Bronchial epithelial cell (primary cell): ENCODE data around the gene CSNK1A1. TPM values are rescaled to one million over a fixed set of nuclear protein-coding genes. Genes with fewer than 3 reads are reported as not detected.
A peak's percentile ranks its signal among the peaks of the same experiment; 100 is the strongest.

Source experiments
- DNase-seq: peaks from one replicate; pipeline ENCODE4 v3.0.0-alpha.2; 2010; ENCODE audit warnings: low read depth
- FAIRE-seq: peaks from 2 replicates; lab custom pipeline; 2011; peaks lifted over from hg19 to GRCh38; lab: Jason Lieb, UNC
- H3K27me3 ChIP-seq: 2 replicates; pipeline ENCODE4 v1.5.1; 2011; ENCODE audit warnings: low read length; ENCODE audit not compliant: control insufficient read depth, insufficient read depth
- H3K36me3 ChIP-seq: 2 replicates; pipeline ENCODE4 v1.5.1; 2011; ENCODE audit warnings: low read length; ENCODE audit not compliant: control insufficient read depth, insufficient read depth
- H3K4me3 ChIP-seq: 2 replicates; pipeline ENCODE4 v1.5.1; 2011; ENCODE audit warnings: mild to moderate bottlenecking, low read depth, low read length, control low read depth
- CTCF ChIP-seq: IDR thresholded peaks from 2 replicates; pipeline ENCODE4 v1.5.1; 2011; ENCODE audit warnings: mild to moderate bottlenecking, moderate library complexity, low read length, control low read depth, inconsistent platforms; ENCODE audit not compliant: insufficient read depth, severe bottlenecking
- total RNA-seq: library from RNA; depleted of rRNA; stranded (reverse); fragments of >200 nt; gene quantifications from 2 replicates; pipeline ENCODE4 v1.2.1, GENCODE V29; 2014

Gene CSNK1A1
- total RNA-seq, 1 donor from 2014 or later: 518 TPM

GRCh38 chr5:149497357-149497756 is 53.9 kb downstream of the CSNK1A1 start:
- TF ChIP-seq CTCF: no peak
- no peaks in the 10 kb centered on the region for H3K27me3 ChIP-seq
- FAIRE-seq: no peak
- DNase-seq: no peak
- no peak overlapping the region for H3K4me3 ChIP-seq
- peaks cover 10% of the 10 kb centered on the region for H3K36me3 ChIP-seq

GRCh38 chr5:149496917-149497316 is 54.3 kb downstream of the CSNK1A1 start:
- DNase-seq (no peak), FAIRE-seq (no peak)
- Histone ChIP-seq H3K36me3 (peaks cover 9% of the 10 kb centered on the region), H3K27me3 (no peaks in the 10 kb centered on the region), H3K4me3 (no peak overlapping the region)
- TF ChIP-seq CTCF: no peak

- no peak for TF ChIP-seq CTCF
- Histone ChIP-seq H3K27me3 (no peaks in the 10 kb centered on the region), H3K36me3 (peaks cover 7% of the 10 kb centered on the region), H3K4me3 (no peak overlapping the region)
- no peak for DNase-seq
- FAIRE-seq: no peak
Measured at GRCh38 chr5:149496166-149496565, 55.1 kb downstream of the CSNK1A1 start.

GRCh38 chr5:149495673-149496072 is 55.6 kb downstream of the CSNK1A1 start:
- Histone ChIP-seq H3K4me3 (no peak overlapping the region), H3K36me3 (peaks cover 7% of the 10 kb centered on the region), H3K27me3 (no peaks in the 10 kb centered on the region)
- FAIRE-seq: no peak
- DNase-seq: no peak
- TF ChIP-seq CTCF: no peak

DNA sequence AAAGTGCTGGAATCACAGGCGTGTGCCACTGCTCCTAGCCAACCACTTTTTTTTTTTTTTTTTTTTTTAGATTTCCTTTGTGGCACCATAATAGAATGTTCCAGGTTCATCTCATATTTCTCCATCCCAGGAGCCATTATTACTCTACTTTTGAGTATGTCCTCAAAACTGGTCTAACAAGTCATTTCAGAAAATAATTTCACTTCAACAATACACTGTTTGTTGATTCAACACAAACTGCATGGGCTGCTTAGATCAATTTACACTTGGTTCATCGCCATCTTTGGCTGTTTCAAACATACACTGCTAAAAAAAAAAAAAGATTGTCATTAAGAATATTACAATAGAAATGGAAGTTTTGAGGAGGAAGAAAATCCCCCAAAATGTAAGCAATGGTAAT is 57.9 kb downstream of the CSNK1A1 start:
- FAIRE-seq (no peak), DNase-seq (peak; percentile 39)
- TF ChIP-seq CTCF: no peak
- H3K27me3 ChIP-seq: no peaks in the 10 kb centered on the region
- no peak overlapping the region for H3K4me3 ChIP-seq
- H3K36me3 ChIP-seq: peaks cover 3% of the 10 kb centered on the region

DNA sequence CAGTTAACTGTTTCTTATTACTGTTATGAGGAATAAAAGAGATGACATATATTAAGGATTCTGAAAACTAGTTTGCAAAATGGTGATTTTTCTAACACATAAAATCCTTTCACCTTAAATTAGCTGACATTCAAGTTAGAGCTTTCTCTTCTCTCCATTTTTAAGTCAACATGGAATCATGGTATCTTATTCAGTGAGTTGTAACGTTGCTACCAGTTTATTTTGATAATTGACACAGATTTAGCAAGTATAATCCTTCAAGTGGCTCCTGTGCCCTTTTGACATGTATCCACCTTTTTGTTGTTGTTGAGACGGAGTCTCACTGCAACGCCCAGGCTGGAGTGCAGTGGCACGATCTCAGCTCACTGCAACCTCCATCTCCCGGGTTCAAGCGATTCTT is 58.5 kb downstream of the CSNK1A1 start:
- no peak overlapping the region for H3K4me3 ChIP-seq
- DNase-seq: no peak
- H3K27me3 ChIP-seq: no peaks in the 10 kb centered on the region
- no peak for TF ChIP-seq CTCF
- no peak for FAIRE-seq
- H3K36me3 ChIP-seq: peaks cover 3% of the 10 kb centered on the region
